Activated T-helper 2 cell treated with anti-CD3 and anti-CD28 coated beads, Interferon-gamma antibody, Interleukin-2, Interleukin-4, amounts not matched to agents 10 μg/mL and 5 μg/mL and 100 μg/mL, durations not matched to agents 14 hours and 24 hours and 36 hours (primary cell): ENCODE measurements around the gene BRMS1L. TPM values are rescaled to one million over a fixed set of nuclear protein-coding genes. Genes with fewer than 3 reads are reported as not detected.
"Not testable (repeated sequence)": the region's sequence is repeated elsewhere in the genome, so short reads cannot be mapped to it uniquely, and the experiment has no call there.

Source experiments
- DNase-seq: peaks from one replicate; pipeline ENCODE4 v3.0.0; 2021; ENCODE audit warnings: low spot score
- H3K27ac Mint-ChIP-seq: one replicate; pipeline ENCODE4 v1.8.0; 2021; ENCODE audit warnings: mixed read lengths
- H3K27me3 Mint-ChIP-seq: one replicate; pipeline ENCODE4 v1.8.0; 2021; ENCODE audit warnings: low read depth, mixed read lengths
- H3K36me3 Mint-ChIP-seq: one replicate; pipeline ENCODE4 v1.8.0; 2021; ENCODE audit warnings: low read depth, mixed read lengths
- H3K4me1 Mint-ChIP-seq: one replicate; pipeline ENCODE4 v1.8.0; 2021; ENCODE audit warnings: low read depth, mixed read lengths
- H3K4me3 Mint-ChIP-seq: one replicate; pipeline ENCODE4 v1.8.0; 2021; ENCODE audit warnings: low read depth, mild to moderate bottlenecking, moderate library complexity, mixed read lengths
- H3K9me3 Mint-ChIP-seq: one replicate; pipeline ENCODE4 v1.8.0; 2021; ENCODE audit warnings: mixed read lengths
- intact Hi-C: fragments of 100-400 bp; cut with micrococcal nuclease; formaldehyde crosslinking; loops from one replicate; pipeline ENCODE4 v1.15.1; 2023
- total RNA-seq: library from RNA; stranded (reverse); gene quantifications from 2 replicates; pipeline ENCODE4 v1.2.3, GENCODE V29; 2022

Gene BRMS1L
- total RNA-seq, 1 donor from 2014 or later, result 5.3 TPM

DNA sequence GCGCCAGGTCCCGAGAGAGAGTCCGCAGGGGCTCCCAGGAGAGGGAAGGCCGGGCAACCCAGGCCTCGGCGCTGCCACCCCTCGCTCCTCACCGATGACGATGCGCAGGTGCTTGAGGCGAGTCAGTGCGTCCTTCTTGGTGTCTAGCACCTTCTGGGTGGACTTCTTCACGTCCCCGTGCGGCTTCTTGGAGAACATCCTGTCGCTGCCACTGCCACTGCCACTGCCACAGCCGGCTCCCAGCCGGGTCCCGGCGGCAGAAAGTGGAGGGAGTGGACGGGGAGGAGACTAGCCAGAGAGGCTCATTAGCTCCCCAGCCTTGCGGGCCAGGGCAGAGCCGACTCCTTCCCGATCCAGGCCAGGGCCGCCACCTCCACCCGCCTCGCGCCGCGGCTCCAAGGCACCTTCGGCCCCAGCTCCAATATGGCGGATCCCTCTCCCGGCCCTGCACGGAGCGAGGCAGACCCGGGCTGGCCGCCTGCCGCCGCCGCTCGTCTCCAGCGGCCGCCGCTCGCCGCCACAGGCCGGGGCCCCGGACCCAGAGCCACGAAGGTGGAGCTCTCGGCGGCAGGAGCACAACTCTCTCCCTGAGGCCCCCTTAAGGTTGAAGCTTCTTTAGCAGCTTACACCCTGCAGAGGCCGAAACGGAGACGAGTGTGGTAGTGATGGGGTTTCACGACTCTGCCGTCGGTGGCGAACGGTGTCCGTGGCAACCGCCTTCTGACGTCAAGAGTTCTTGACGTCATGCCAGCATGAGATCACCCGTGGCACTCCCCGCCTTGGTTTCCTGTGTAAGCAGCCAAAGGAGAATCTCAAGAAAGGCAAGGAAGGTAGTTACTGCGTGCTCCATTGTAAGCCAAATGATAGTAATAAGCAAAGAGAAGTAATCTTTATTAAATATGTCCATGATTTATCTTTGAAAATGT lies 17.2 kb upstream of the BRMS1L start, which contains the start of gene RALGAPA1:
Gene RALGAPA1, minus strand, starts transcription at position 658 of the 926 bp plus-strand sequence. Its CDS starts 460 bp downstream, at position 198.
- Mint-ChIP-seq H3K4me3 (peak within 1 kb of the TSS; percentile 99), H3K4me1 (peaks cover 21% of the 10 kb centered on the region), H3K27ac (peak within 1 kb of the TSS; percentile 94)
- peak; percentile 89 for DNase-seq
- intact Hi-C loops, result loop anchor here (1.0 to 10.0 kb wide), 7 partner anchors 13 to 824 kb away; partner anchors contain the start of genes BRMS1L, PPP2R3C, PRORP and SRP54
- H3K36me3 Mint-ChIP-seq, H3K27me3 Mint-ChIP-seq, H3K9me3 Mint-ChIP-seq: not testable (repeated sequence)

DNA sequence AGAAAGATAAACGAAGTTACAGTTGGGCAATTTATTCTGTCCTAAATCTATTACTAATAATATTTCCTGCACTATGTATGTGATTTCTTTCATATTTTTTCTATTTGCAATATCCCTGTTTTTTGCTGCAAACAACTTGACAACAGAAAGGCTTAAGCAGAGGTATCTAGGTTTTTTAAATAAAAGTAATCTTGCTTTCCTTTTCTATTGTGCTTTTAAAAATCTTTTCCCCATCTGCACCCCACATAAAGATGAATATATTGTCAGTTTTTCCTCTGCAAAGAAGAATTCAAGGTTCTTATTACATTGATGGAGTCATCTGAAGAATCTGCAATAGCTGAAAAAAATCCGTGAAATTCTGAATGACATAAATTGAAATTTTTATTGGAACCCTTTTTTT lies 16.5 kb upstream of the BRMS1L start:
- Mint-ChIP-seq H3K4me3 (peak overlapping the region; percentile 28), H3K36me3 (peaks cover 2% of the 10 kb centered on the region), H3K27ac (peak overlapping the region; percentile 16), H3K9me3 (no peaks in the 10 kb centered on the region), H3K4me1 (peaks cover 21% of the 10 kb centered on the region), H3K27me3 (peaks cover 7% of the 10 kb centered on the region)
- intact Hi-C loops, result loop anchor here (1.0 to 10.0 kb wide), 7 partner anchors 13 to 825 kb away; partner anchors contain the start of genes BRMS1L, PPP2R3C, PRORP and SRP54
- no peak for DNase-seq

GRCh38 chr14:35810963-35811362 lies 15.2 kb upstream of the BRMS1L start:
- Mint-ChIP-seq H3K9me3 (no peaks in the 10 kb centered on the region), H3K4me1 (peaks cover 21% of the 10 kb centered on the region), H3K27me3 (peaks cover 7% of the 10 kb centered on the region), H3K36me3 (no peaks in the 10 kb centered on the region), H3K27ac (no peak overlapping the region), H3K4me3 (no peak overlapping the region)
- DNase-seq, result no peak
- intact Hi-C loops, result no loop called here

GRCh38 chr14:35814371-35815005 lies 11.7 kb upstream of the BRMS1L start:
- Mint-ChIP-seq H3K4me3 (no peak overlapping the region), H3K4me1 (no peaks in the 10 kb centered on the region), H3K36me3 (no peaks in the 10 kb centered on the region), H3K27me3 (peaks cover 11% of the 10 kb centered on the region), H3K27ac (no peak overlapping the region), H3K9me3 (no peaks in the 10 kb centered on the region)
- intact Hi-C loops, result loop anchor here (2.0 to 5.0 kb wide), 2 partner anchors 282 to 376 kb away; partner anchors contain the start of gene INSM2
- peak; percentile 66 for DNase-seq

GRCh38 chr14:35818346-35819115 lies 7.6 kb upstream of the BRMS1L start:
- H3K27ac Mint-ChIP-seq, result no peak overlapping the region
- no peaks in the 10 kb centered on the region for H3K9me3 Mint-ChIP-seq
- no peak for DNase-seq
- H3K36me3 Mint-ChIP-seq, result no peaks in the 10 kb centered on the region
- no peak overlapping the region for H3K4me3 Mint-ChIP-seq
- peaks cover 8% of the 10 kb centered on the region for H3K27me3 Mint-ChIP-seq
- H3K4me1 Mint-ChIP-seq, result peaks cover 3% of the 10 kb centered on the region
- intact Hi-C loops, result loop anchor here (5.0 kb wide), 1 partner anchor 286 kb away; the partner anchor contains the start of gene INSM2

- no peak for DNase-seq
- no peak overlapping the region for H3K27ac Mint-ChIP-seq
- intact Hi-C loops, result loop anchor here (5.0 to 10.0 kb wide), 2 partner anchors 288 to 945 kb away; partner anchors contain the start of genes BAZ1A and INSM2
- H3K36me3 Mint-ChIP-seq, result no peaks in the 10 kb centered on the region
- H3K4me1 Mint-ChIP-seq, result peaks cover 3% of the 10 kb centered on the region
- H3K9me3 Mint-ChIP-seq, result no peaks in the 10 kb centered on the region
- no peak overlapping the region for H3K4me3 Mint-ChIP-seq
- H3K27me3 Mint-ChIP-seq, result peaks cover 8% of the 10 kb centered on the region
These were observed 6.3 kb upstream of the BRMS1L start for GRCh38 chr14:35819591-35820540.

DNA sequence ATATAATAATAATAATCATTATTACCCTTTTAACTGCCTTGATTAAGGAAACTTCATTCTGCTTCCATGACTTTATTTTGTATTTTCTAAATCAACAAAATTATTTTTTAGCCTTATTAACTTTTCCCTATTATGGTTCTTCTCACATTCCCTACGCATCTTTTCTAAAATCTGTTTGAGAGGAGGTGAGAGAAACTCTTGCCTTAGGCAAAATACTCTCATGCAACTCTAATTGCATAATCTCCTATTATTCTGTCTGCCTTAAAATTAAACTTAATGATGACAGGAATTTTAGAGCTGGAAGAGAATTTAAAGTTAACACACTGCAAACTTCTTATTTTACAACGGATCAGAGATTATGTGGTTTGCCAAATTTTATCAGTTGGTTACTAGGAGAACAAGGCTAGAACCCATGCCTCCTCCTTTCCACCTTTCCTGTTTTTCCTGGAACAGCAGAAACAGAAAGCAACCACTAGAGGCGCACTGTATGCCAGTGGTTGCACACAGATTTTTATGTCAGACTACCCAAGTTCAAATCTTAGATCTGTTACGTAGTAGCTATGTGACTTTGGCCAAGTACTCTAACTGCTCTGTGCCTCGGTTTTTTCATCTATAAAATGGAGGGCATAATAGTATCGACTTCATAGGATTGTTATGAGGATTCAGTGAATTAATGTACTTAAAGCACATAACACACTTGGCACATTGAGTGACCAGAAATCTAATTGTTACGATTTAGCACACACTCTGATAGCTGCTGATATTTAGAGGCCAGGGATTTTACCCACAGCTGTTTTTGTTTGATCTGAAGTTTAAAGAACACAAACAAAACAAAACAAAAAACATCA lies 4.3 kb upstream of the BRMS1L start:
- intact Hi-C loops, result loop anchor here (1.0 to 10.0 kb wide), 2 partner anchors 12 to 947 kb away; partner anchors contain the start of genes BAZ1A and RALGAPA1
- H3K27me3 Mint-ChIP-seq, result peaks cover 4% of the 10 kb centered on the region
- no peak for DNase-seq

DNA sequence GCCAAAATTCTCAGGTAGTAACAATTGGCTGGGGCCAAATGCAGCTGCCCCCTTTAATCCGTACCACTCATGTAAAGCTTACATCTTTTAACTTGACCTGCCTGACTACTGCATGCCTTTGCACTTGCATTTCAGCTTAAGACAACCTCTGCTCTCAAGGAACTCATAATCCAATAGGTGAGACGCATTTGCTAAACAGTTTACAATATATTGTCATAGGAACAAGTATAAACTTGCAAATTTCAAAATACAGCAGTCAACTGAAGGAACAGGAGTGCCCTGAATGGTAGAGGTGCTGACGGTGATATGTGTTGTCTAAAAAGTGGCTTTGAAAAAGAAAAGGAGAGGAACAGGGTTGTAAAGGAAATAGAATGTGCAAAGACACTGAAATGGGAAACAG lies 3.6 kb upstream of the BRMS1L start:
- no peaks in the 10 kb centered on the region for H3K36me3 Mint-ChIP-seq
- H3K9me3 Mint-ChIP-seq, result no peaks in the 10 kb centered on the region
- intact Hi-C loops, result loop anchor here (1.0 to 10.0 kb wide), 2 partner anchors 13 to 948 kb away; partner anchors contain the start of genes BAZ1A and RALGAPA1
- DNase-seq, result no peak
- H3K4me1 Mint-ChIP-seq, result peaks cover 15% of the 10 kb centered on the region
- no peak overlapping the region for H3K27ac Mint-ChIP-seq
- peaks cover 4% of the 10 kb centered on the region for H3K27me3 Mint-ChIP-seq
- no peak overlapping the region for H3K4me3 Mint-ChIP-seq

More for the DNA sequence above, 4.3 kb upstream of the BRMS1L start:
- Mint-ChIP-seq H3K4me3 (no peak overlapping the region), H3K36me3 (no peaks in the 10 kb centered on the region), H3K4me1 (peaks cover 8% of the 10 kb centered on the region), H3K9me3 (no peaks in the 10 kb centered on the region), H3K27ac (no peak overlapping the region)

- not testable (repeated sequence) for H3K9me3 Mint-ChIP-seq, DNase-seq, H3K36me3 Mint-ChIP-seq, H3K27me3 Mint-ChIP-seq, H3K27ac Mint-ChIP-seq
- Mint-ChIP-seq H3K4me3 (peak overlapping the region; percentile 26), H3K4me1 (peaks cover 21% of the 10 kb centered on the region)
- intact Hi-C loops, result loop anchor here (5.0 to 10.0 kb wide), 4 partner anchors 108 to 950 kb away; partner anchors contain the start of genes BAZ1A, FAM177A1 and MBIP
These were observed 1.5 kb upstream of the BRMS1L start for GRCh38 chr14:35824446-35825165.

DNA sequence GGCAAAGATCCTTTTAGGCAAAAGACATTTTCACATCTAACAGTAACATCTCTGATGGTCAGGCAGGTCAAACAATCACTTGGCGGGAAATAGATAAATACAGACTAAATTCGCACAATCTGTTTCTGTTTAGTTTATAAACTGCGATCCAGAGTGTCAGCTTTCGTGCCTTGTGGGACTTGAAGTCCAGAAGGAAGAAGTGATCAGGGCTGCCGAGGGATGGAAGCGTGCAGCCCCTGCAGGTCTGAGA lies 245 bp upstream of the BRMS1L start:
- H3K27ac Mint-ChIP-seq, result peak overlapping the region; percentile 90
- peaks cover 21% of the 10 kb centered on the region for H3K4me1 Mint-ChIP-seq
- H3K4me3 Mint-ChIP-seq, result peak overlapping the region; percentile 84
- intact Hi-C loops, result loop anchor here (1.0 to 10.0 kb wide), 6 partner anchors 17 to 951 kb away; partner anchors contain the start of genes BAZ1A, FAM177A1, MBIP and PSMA6
- peaks cover 2% of the 10 kb centered on the region for H3K27me3 Mint-ChIP-seq
- DNase-seq, result no peak
- H3K36me3 Mint-ChIP-seq, result peaks cover 3% of the 10 kb centered on the region
- no peaks in the 10 kb centered on the region for H3K9me3 Mint-ChIP-seq
